CD4-positive, alpha-beta T cell (primary cell): ENCODE measurements around the gene PAK3. TPM values are rescaled to one million over a fixed set of nuclear protein-coding genes. Genes with fewer than 3 reads are reported as not detected.
A peak's percentile ranks its signal among the peaks of the same experiment; 100 is the strongest.

Source experiments
- ATAC-seq: fragments of 200-7000 bp; cut with Tn5 transposase; one replicate; pipeline ENCODE4 v1.10.0; 2022; ENCODE audit warnings: mild to moderate bottlenecking; ENCODE audit not compliant: poor library complexity
- CTCF ChIA-PET: fragments of 350-600 bp; sonication (Branson Sonifier 250); formaldehyde crosslinking; loops from one replicate; lab custom pipeline; 2021; ENCODE audit warnings: antibody characterized with exemption, inconsistent platforms; lab: Charles Lee
- POLR2A ChIA-PET: fragments of 350-600 bp; sonication (Branson Sonifier 250); formaldehyde crosslinking; loops from one replicate; lab custom pipeline; 2021; ENCODE audit warnings: antibody characterized with exemption, inconsistent platforms; lab: Charles Lee
- DNase-seq, 14 experiments: peaks; one replicate each; pipeline ENCODE4 v3.0.0-alpha.2; 2013 to 2020; ENCODE audit warnings: mixed read lengths in 2 of 14
- H3K27ac ChIP-seq, 2 donors: one replicate each; pipeline versions ENCODE4 v1.5.1 to v1.7.0; 2013; ENCODE audit warnings: low read length in 2 of 2, low read depth in 1 of 2, mild to moderate bottlenecking in 1 of 2
- H3K27me3 ChIP-seq, 2 experiments: 1 replicate in 1 of 2; 2 replicates in 1 of 2; pipeline versions ENCODE4 v1.6.1 to v1.7.0; 2013; ENCODE audit warnings: low read length in 2 of 2, control low read depth in 1 of 2, mild to moderate bottlenecking in 1 of 2, moderate library complexity in 1 of 2; ENCODE audit not compliant: insufficient read depth in 2 of 2, control insufficient read depth in 1 of 2
- H3K36me3 ChIP-seq: one replicate; pipeline ENCODE4 v1.6.1; 2013; ENCODE audit warnings: low read length, control low read depth; ENCODE audit not compliant: insufficient read depth
- H3K4me1 ChIP-seq: one replicate; pipeline ENCODE4 v1.6.1; 2013; ENCODE audit warnings: low read length, control low read depth; ENCODE audit not compliant: insufficient read depth
- H3K4me3 ChIP-seq: one replicate; pipeline ENCODE4 v1.5.1; 2013; ENCODE audit warnings: mild to moderate bottlenecking, low read length, moderate library complexity
- H3K9me3 ChIP-seq, 2 experiments: 1 replicate in 1 of 2; 2 replicates in 1 of 2; pipeline versions ENCODE4 v1.6.1 to v1.7.0; 2013; ENCODE audit warnings: low read length in 2 of 2, mild to moderate bottlenecking in 2 of 2, control low read depth in 1 of 2, moderate library complexity in 1 of 2; ENCODE audit not compliant: control insufficient read depth in 1 of 2, insufficient read depth in 1 of 2
- H3K27ac Mint-ChIP-seq: one replicate; pipeline ENCODE4 v1.8.0; 2020; ENCODE audit warnings: mixed read lengths
- H3K27me3 Mint-ChIP-seq: one replicate; pipeline ENCODE4 v1.8.0; 2021; ENCODE audit warnings: mixed read lengths
- H3K36me3 Mint-ChIP-seq: one replicate; pipeline ENCODE4 v1.8.0; 2021; ENCODE audit warnings: low read depth, mixed read lengths
- H3K4me1 Mint-ChIP-seq: one replicate; pipeline ENCODE4 v1.8.0; 2021; ENCODE audit warnings: low read depth, mixed read lengths
- H3K4me3 Mint-ChIP-seq: one replicate; pipeline ENCODE4 v1.8.0; 2020; ENCODE audit warnings: mild to moderate bottlenecking, mixed read lengths
- H3K9me3 Mint-ChIP-seq: one replicate; pipeline ENCODE4 v1.8.0; 2020; ENCODE audit warnings: mixed read lengths
- CTCF ChIP-seq: fragments of 200-600 bp; IDR thresholded peaks from one replicate; pipeline ENCODE4 v1.8.0; 2022; ENCODE audit warnings: antibody characterized with exemption, mild to moderate bottlenecking
- intact Hi-C, 2 experiments: fragments of 100-400 bp; cut with DNase I in 1 of 2; cut with micrococcal nuclease in 1 of 2; formaldehyde crosslinking; loops; one replicate each; pipeline versions ENCODE4 v1.15.1 to v1.9.0; 2023 to 2025; cut with DNase I, micrococcal nuclease
- total RNA-seq, 174 experiments: library from RNA in 2 of 174; stranded (reverse) in 2 of 174; gene quantifications; one replicate each; pipeline ENCODE4 v1.2.3 and lab custom pipeline; 2021 to 2026

PAK3 gene
- total RNA-seq, 2 experiments from 2014 or later: 1.5 to 1.9 TPM

- Mint-ChIP-seq H3K9me3 (no peaks in the 10 kb centered on the region), H3K4me3 (no peak overlapping the region), H3K27me3 (peaks cover 28% of the 10 kb centered on the region), H3K36me3 (no peaks in the 10 kb centered on the region), H3K4me1 (no peaks in the 10 kb centered on the region), H3K27ac (no peak overlapping the region)
- ATAC-seq (no peak), DNase-seq (no peak)
- Histone ChIP-seq H3K9me3 (no peaks in the 10 kb centered on the region), H3K4me1 (no peaks in the 10 kb centered on the region), H3K27ac (no peak overlapping the region), H3K36me3 (no peaks in the 10 kb centered on the region), H3K27me3 (peaks cover 2 to 23% of the 10 kb centered on the region in 2 experiments), H3K4me3 (no peak overlapping the region)
- CTCF ChIA-PET: interaction anchor here (0.9 kb wide), 1 partner anchor 10 kb away, joined by 4 read pairs; no protein-coding TSS in a partner anchor
- no peak for TF ChIP-seq CTCF
- intact Hi-C loops: no loop called here
- POLR2A ChIA-PET: no interaction called here
These were observed 7.4 kb upstream of the PAK3 start for GRCh38 chrX:111088628-111089027.

- ChIA-PET POLR2A (no interaction called here), CTCF (interaction anchor here (0.7 kb wide), 1 partner anchor 13 kb away, joined by 4 read pairs; no protein-coding TSS in a partner anchor)
- Mint-ChIP-seq H3K27ac (no peak overlapping the region), H3K36me3 (no peaks in the 10 kb centered on the region), H3K4me3 (no peak overlapping the region), H3K27me3 (peaks cover 38% of the 10 kb centered on the region), H3K9me3 (no peaks in the 10 kb centered on the region), H3K4me1 (peaks cover 1% of the 10 kb centered on the region)
- TF ChIP-seq CTCF: no peak
- intact Hi-C loops: no loop called here
- H3K9me3 ChIP-seq: no peaks in the 10 kb centered on the region
- no peak for ATAC-seq
- H3K27me3 ChIP-seq: peaks cover 2 to 21% of the 10 kb centered on the region in 2 experiments
- no peak overlapping the region for H3K27ac ChIP-seq
- no peaks in the 10 kb centered on the region for H3K4me1 ChIP-seq
- H3K4me3 ChIP-seq: no peak overlapping the region
- DNase-seq: no peak
- H3K36me3 ChIP-seq: no peaks in the 10 kb centered on the region
These were observed 5.5 kb upstream of the PAK3 start for GRCh38 chrX:111090458-111090857.

- Mint-ChIP-seq H3K36me3 (no peaks in the 10 kb centered on the region), H3K27me3 (peaks cover 14% of the 10 kb centered on the region), H3K4me1 (peaks cover 30% of the 10 kb centered on the region), H3K4me3 (peak overlapping the region; percentile 62), H3K27ac (peak overlapping the region; percentile 76), H3K9me3 (no peaks in the 10 kb centered on the region)
- Histone ChIP-seq H3K27me3 (no peaks in the 10 kb centered on the region), H3K27ac (no peak overlapping the region), H3K36me3 (no peaks in the 10 kb centered on the region), H3K9me3 (no peaks in the 10 kb centered on the region), H3K4me1 (peaks cover 15% of the 10 kb centered on the region), H3K4me3 (peak overlapping the region; percentile 10)
- intact Hi-C loops: loop anchor here in 1 of 2 experiments (2.0 to 5.0 kb wide), 2 partner anchors 58 to 647 kb away; no protein-coding TSS in a partner anchor
- ATAC-seq: peak; percentile 72
- peak; percentile 54 for TF ChIP-seq CTCF
- POLR2A ChIA-PET: no interaction called here
- CTCF ChIA-PET: interaction anchor here (0.8 to 1.8 kb wide), 5 partner anchors 9 to 106 kb away, joined by 3 to 5 read pairs (median 4); no protein-coding TSS in a partner anchor
- peak; percentile 47 to 82 (median 56) for DNase-seq
These were observed 2.9 kb downstream of the PAK3 start for GRCh38 chrX:111098874-111099273.
